Colonic mucosa (tissue), 4 donors: ENCODE results near the gene TMEM259. TPM values are rescaled to one million over a fixed set of nuclear protein-coding genes. Genes with fewer than 3 reads are reported as not detected.

Experiments
- DNase-seq: peaks from one replicate; pipeline ENCODE4 v3.0.0-alpha.2; 2020
- H3K27ac ChIP-seq: fragments of 200-600 bp; one replicate; pipeline ENCODE4 v1.8.0; 2021
- H3K27me3 ChIP-seq: fragments of 200-600 bp; one replicate; pipeline ENCODE4 v1.8.0; 2021
- H3K36me3 ChIP-seq: fragments of 200-600 bp; one replicate; pipeline ENCODE4 v1.8.0; 2021
- H3K4me1 ChIP-seq: fragments of 200-600 bp; one replicate; pipeline ENCODE4 v1.8.0; 2021; ENCODE audit warnings: mild to moderate bottlenecking
- H3K4me3 ChIP-seq: fragments of 200-600 bp; one replicate; pipeline ENCODE4 v1.8.0; 2021
- H3K9ac ChIP-seq, 2 donors: one replicate each; pipeline ENCODE4 v1.7.0; 2013; ENCODE audit warnings: control low read depth in 2 of 2, low read depth in 2 of 2, low read length in 2 of 2
- H3K9me3 ChIP-seq: fragments of 200-600 bp; one replicate; pipeline ENCODE4 v1.8.0; 2021
- CTCF ChIP-seq: fragments of 200-600 bp; IDR thresholded peaks from one replicate; pipeline ENCODE4 v1.8.0; 2022; ENCODE audit warnings: antibody characterized with exemption, mild to moderate bottlenecking
- intact Hi-C: fragments of 100-400 bp; cut with DNase I; formaldehyde crosslinking; loops from one replicate; pipeline ENCODE4 v1.14.1; 2022
- total RNA-seq, 2 donors: library from RNA; stranded (reverse); fragmentation: NEBNext Ultra II Directional in 1 of 2; extraction: Animal tissue kit (Norgen Biotek cat#: 25700) in 1 of 2; gene quantifications; one replicate each; pipeline ENCODE4 v1.2.1, GENCODE V29; 2021
- donor health status: healthy.
- donor health status: DM: no; HTN: no; CAD: no.
- donor health status: DM: no; HTN: no; CAD: no.

Gene TMEM259
- total RNA-seq, 2 donors from 2014 or later = 170 to 235 TPM

- Histone ChIP-seq H3K27me3 (no peaks in the 10 kb centered on the region), H3K9ac (peak overlapping the region in 1 of 2 donors; percentile 43), H3K9me3 (no peaks in the 10 kb centered on the region), H3K4me3 (peak overlapping the region; percentile 38), H3K27ac (no peak overlapping the region), H3K4me1 (no peaks in the 10 kb centered on the region), H3K36me3 (no peaks in the 10 kb centered on the region)
- peak; percentile 88 for TF ChIP-seq CTCF
- DNase-seq = peak; percentile 77
- intact Hi-C loops = loop anchor here (1.0 to 10.0 kb wide), 2 partner anchors 61 to 118 kb away; no protein-coding TSS in a partner anchor
Measured at GRCh38 chr19:982567-983170, 38.3 kb downstream of the TMEM259 start.

- DNase-seq = no peak
- Histone ChIP-seq H3K36me3 (no peaks in the 10 kb centered on the region), H3K9ac (no peak overlapping the region), H3K27ac (no peak overlapping the region), H3K4me1 (no peaks in the 10 kb centered on the region), H3K4me3 (no peak overlapping the region), H3K27me3 (no peaks in the 10 kb centered on the region), H3K9me3 (no peaks in the 10 kb centered on the region)
- no peak for TF ChIP-seq CTCF
- intact Hi-C loops = loop anchor here (10.0 kb wide), 1 partner anchor 116 kb away; no protein-coding TSS in a partner anchor
Measured at GRCh38 chr19:980133-980998, 40.6 kb downstream of the TMEM259 start.

- Histone ChIP-seq H3K4me1 (no peaks in the 10 kb centered on the region), H3K9ac (no peak overlapping the region), H3K27me3 (no peaks in the 10 kb centered on the region), H3K36me3 (no peaks in the 10 kb centered on the region), H3K27ac (no peak overlapping the region), H3K9me3 (no peaks in the 10 kb centered on the region), H3K4me3 (no peak overlapping the region)
- DNase-seq = no peak
- TF ChIP-seq CTCF = no peak
- intact Hi-C loops = loop anchor here (10.0 kb wide), 1 partner anchor 205 kb away; no protein-coding TSS in a partner anchor
Measured at GRCh38 chr19:979318-979741, 41.6 kb downstream of the TMEM259 start.

GRCh38 chr19:977058-977464 lies 43.9 kb downstream of the TMEM259 start:
- Histone ChIP-seq H3K27me3 (no peaks in the 10 kb centered on the region), H3K9ac (no peak overlapping the region), H3K27ac (no peak overlapping the region), H3K4me1 (no peaks in the 10 kb centered on the region), H3K36me3 (no peaks in the 10 kb centered on the region), H3K4me3 (no peak overlapping the region), H3K9me3 (no peaks in the 10 kb centered on the region)
- intact Hi-C loops = loop anchor here (10.0 kb wide), 1 partner anchor 202 kb away; no protein-coding TSS in a partner anchor
- no peak for TF ChIP-seq CTCF
- DNase-seq = no peak

GRCh38 chr19:976476-976875 lies 44.4 kb downstream of the TMEM259 start:
- intact Hi-C loops = loop anchor here (10.0 kb wide), 1 partner anchor 202 kb away; no protein-coding TSS in a partner anchor
- H3K9ac ChIP-seq = no peak overlapping the region
- H3K36me3 ChIP-seq = no peaks in the 10 kb centered on the region
- DNase-seq = no peak
- no peak for TF ChIP-seq CTCF
- H3K4me3 ChIP-seq = no peak overlapping the region
- no peaks in the 10 kb centered on the region for H3K9me3 ChIP-seq
- no peaks in the 10 kb centered on the region for H3K27me3 ChIP-seq
- no peak overlapping the region for H3K27ac ChIP-seq
- no peaks in the 10 kb centered on the region for H3K4me1 ChIP-seq
